Type B pancreatic cell (in vitro differentiated cells): ENCODE measurements around the gene MYPN. TPM values are rescaled to one million over a fixed set of nuclear protein-coding genes. Genes with fewer than 3 reads are reported as not detected.
"Not testable (repeated sequence)": the region's sequence is repeated elsewhere in the genome, so short reads cannot be mapped to it uniquely, and the experiment has no call there.

Experiments
- DNase-seq: peaks from one replicate; pipeline ENCODE4 v3.0.0; 2021; ENCODE audit warnings: mixed read lengths; ENCODE audit not compliant: unreplicated experiment; ENCODE audit errors: extremely low spot score
- H3K27ac Mint-ChIP-seq: 2 replicates; pipeline ENCODE4 v1.8.0; 2021; ENCODE audit warnings: mild to moderate bottlenecking, mixed read lengths
- H3K27me3 Mint-ChIP-seq: 2 replicates; pipeline ENCODE4 v1.8.0; 2021; ENCODE audit warnings: mixed read lengths
- H3K36me3 Mint-ChIP-seq: 2 replicates; pipeline ENCODE4 v1.8.0; 2021; ENCODE audit warnings: mixed read lengths
- H3K4me1 Mint-ChIP-seq: one replicate; pipeline ENCODE4 v1.8.0; 2021; ENCODE audit warnings: mixed read lengths; ENCODE audit not compliant: unreplicated experiment
- H3K4me3 Mint-ChIP-seq: 2 replicates; pipeline ENCODE4 v1.8.0; 2021; ENCODE audit warnings: mild to moderate bottlenecking, mixed read lengths
- H3K9me3 Mint-ChIP-seq: 2 replicates; pipeline ENCODE4 v1.8.0; 2021; ENCODE audit warnings: mixed read lengths
- CTCF ChIP-seq: fragments of 200-600 bp; sonication (generic); conservative IDR thresholded peaks from 2 replicates; pipeline ENCODE4 v1.5.0; 2021; ENCODE audit warnings: antibody characterized with exemption, mild to moderate bottlenecking
- total RNA-seq: library from RNA; stranded (reverse); gene quantifications from 2 replicates; pipeline ENCODE4 v1.2.1, GENCODE V29; 2021; ENCODE audit warnings: low replicate concordance

Gene MYPN
- total RNA-seq, 1 donor from 2014 or later, result 0.14 TPM

- no peak overlapping the region for H3K4me3 Mint-ChIP-seq
- TF ChIP-seq CTCF, result no peak
- H3K9me3 Mint-ChIP-seq, result no peaks in the 10 kb centered on the region
- peaks cover 9% of the 10 kb centered on the region for H3K4me1 Mint-ChIP-seq
- DNase-seq, result no peak
- H3K27me3 Mint-ChIP-seq, result peaks cover 24% of the 10 kb centered on the region
- no peak overlapping the region for H3K27ac Mint-ChIP-seq
- no peaks in the 10 kb centered on the region for H3K36me3 Mint-ChIP-seq
Observed at GRCh38 chr10:68235581-68235980, 126.3 kb downstream of the MYPN start.

DNA sequence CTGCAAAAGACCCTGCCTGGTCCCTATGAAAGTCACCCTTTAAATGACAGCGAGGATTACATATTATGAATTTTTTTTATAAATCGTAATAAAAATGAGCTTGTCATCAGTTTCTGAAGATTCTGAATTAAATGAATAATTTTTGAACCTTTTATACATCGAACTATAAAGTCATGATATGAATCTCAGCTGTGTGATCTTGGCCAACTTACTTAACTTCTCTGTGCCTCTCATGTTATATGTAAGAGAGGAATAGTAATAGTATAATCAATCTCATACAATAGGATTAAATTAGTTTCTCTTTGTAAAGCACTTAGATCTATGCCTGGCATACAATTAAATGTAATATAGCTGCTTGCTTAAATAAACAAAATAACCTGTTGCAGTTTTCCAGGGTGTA, 127.9 kb downstream of the MYPN start:
- Mint-ChIP-seq H3K4me1 (no peaks in the 10 kb centered on the region), H3K27ac (no peak overlapping the region), H3K9me3 (no peaks in the 10 kb centered on the region), H3K4me3 (no peak overlapping the region), H3K36me3 (no peaks in the 10 kb centered on the region), H3K27me3 (peaks cover 15% of the 10 kb centered on the region)
- DNase-seq, result no peak
- TF ChIP-seq CTCF, result no peak

- H3K9me3 Mint-ChIP-seq, result no peaks in the 10 kb centered on the region
- H3K4me3 Mint-ChIP-seq, result no peak overlapping the region
- no peak overlapping the region for H3K27ac Mint-ChIP-seq
- TF ChIP-seq CTCF, result no peak
- no peak for DNase-seq
- no peaks in the 10 kb centered on the region for H3K36me3 Mint-ChIP-seq
- H3K27me3 Mint-ChIP-seq, result peaks cover 7% of the 10 kb centered on the region
- H3K4me1 Mint-ChIP-seq, result no peaks in the 10 kb centered on the region
Observed at GRCh38 chr10:68238371-68238770, 129.1 kb downstream of the MYPN start.

- TF ChIP-seq CTCF, result no peak
- Mint-ChIP-seq H3K4me1 (no peaks in the 10 kb centered on the region), H3K36me3 (no peaks in the 10 kb centered on the region), H3K27me3 (peaks cover under 1% of the 10 kb centered on the region), H3K27ac (no peak overlapping the region), H3K4me3 (no peak overlapping the region), H3K9me3 (no peaks in the 10 kb centered on the region)
- DNase-seq, result no peak
Observed at GRCh38 chr10:68239069-68239468, 129.8 kb downstream of the MYPN start.

- no peak overlapping the region for H3K4me3 Mint-ChIP-seq
- no peak overlapping the region for H3K27ac Mint-ChIP-seq
- no peak for DNase-seq
- H3K9me3 Mint-ChIP-seq, result no peaks in the 10 kb centered on the region
- H3K27me3 Mint-ChIP-seq, result no peaks in the 10 kb centered on the region
- TF ChIP-seq CTCF, result no peak
- H3K4me1 Mint-ChIP-seq, result no peaks in the 10 kb centered on the region
- H3K36me3 Mint-ChIP-seq, result no peaks in the 10 kb centered on the region
Observed at GRCh38 chr10:68239596-68240150, 130.4 kb downstream of the MYPN start.

GRCh38 chr10:68242051-68242450, 132.8 kb downstream of the MYPN start:
- Mint-ChIP-seq H3K4me3 (no peak overlapping the region), H3K27ac (no peak overlapping the region), H3K36me3 (no peaks in the 10 kb centered on the region), H3K27me3 (no peaks in the 10 kb centered on the region), H3K9me3 (no peaks in the 10 kb centered on the region), H3K4me1 (no peaks in the 10 kb centered on the region)
- no peak for TF ChIP-seq CTCF
- no peak for DNase-seq

DNA sequence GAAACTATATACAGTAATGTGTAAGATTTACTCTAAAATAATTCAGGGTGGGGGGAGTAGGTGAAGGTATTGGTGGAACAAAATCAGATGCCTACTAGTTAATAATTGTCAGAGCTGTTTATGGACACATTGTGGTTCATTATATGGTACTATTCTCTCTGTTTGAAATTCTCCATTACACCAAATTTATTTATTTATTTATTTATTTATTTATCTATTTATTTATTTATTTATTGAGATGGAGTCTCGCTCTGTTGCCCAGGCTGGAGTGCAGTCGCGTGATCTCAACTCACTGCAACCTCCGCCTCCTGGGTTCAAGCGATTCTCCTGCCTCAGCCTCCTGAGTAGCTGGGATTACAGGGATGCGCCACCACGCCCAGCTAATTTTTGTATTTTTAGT, 137.1 kb downstream of the MYPN start:
- H3K27me3 Mint-ChIP-seq, H3K27ac Mint-ChIP-seq, H3K36me3 Mint-ChIP-seq, H3K4me1 Mint-ChIP-seq, H3K9me3 Mint-ChIP-seq, H3K4me3 Mint-ChIP-seq, DNase-seq: not testable (repeated sequence)
